Astrocyte (in vitro differentiated cells and primary cell): ENCODE results near the gene PACRG. TPM values are rescaled to one million over a fixed set of nuclear protein-coding genes. Genes with fewer than 3 reads are reported as not detected.

ENCODE experiments used
- DNase-seq: peaks from one replicate; pipeline ENCODE4 v3.0.0-alpha.2; 2010; ENCODE audit warnings: low read depth
- FAIRE-seq: peaks from 2 replicates; lab custom pipeline; 2011; peaks lifted over from hg19 to GRCh38; lab: Jason Lieb, UNC
- H2AFZ ChIP-seq: 2 replicates; pipeline ENCODE4 v1.6.0; 2012; ENCODE audit warnings: low read depth, low read length, inconsistent platforms
- H3K27ac ChIP-seq: 2 replicates; pipeline ENCODE4 v1.5.1; 2011; ENCODE audit warnings: low read depth, low read length, inconsistent platforms
- H3K27me3 ChIP-seq: 2 replicates; pipeline ENCODE4 v1.6.0; 2011; ENCODE audit warnings: low read length, inconsistent platforms; ENCODE audit not compliant: insufficient read depth
- H3K36me3 ChIP-seq: 2 replicates; pipeline ENCODE4 v1.5.1; 2011; ENCODE audit warnings: low read length, inconsistent platforms; ENCODE audit not compliant: insufficient read depth
- H3K4me1 ChIP-seq: 2 replicates; pipeline ENCODE4 v1.5.1; 2011; ENCODE audit warnings: low read length, inconsistent platforms; ENCODE audit not compliant: insufficient read depth
- H3K4me2 ChIP-seq: 2 replicates; pipeline ENCODE4 v1.6.0; 2012; ENCODE audit warnings: low read length, inconsistent platforms
- H3K4me3 ChIP-seq: 2 replicates; pipeline ENCODE4 v1.5.1; 2011; ENCODE audit warnings: low read depth, mild to moderate bottlenecking, low read length, inconsistent platforms; ENCODE audit not compliant: insufficient read depth
- H3K79me2 ChIP-seq: 2 replicates; pipeline ENCODE4 v1.6.0; 2012; ENCODE audit warnings: mild to moderate bottlenecking, low read length, inconsistent platforms; ENCODE audit not compliant: insufficient read depth
- H3K9ac ChIP-seq: 2 replicates; pipeline ENCODE4 v1.6.0; 2012; ENCODE audit warnings: mild to moderate bottlenecking, low read length, inconsistent platforms
- H3K9me3 ChIP-seq: 2 replicates; pipeline ENCODE4 v1.5.1; 2012; ENCODE audit warnings: low read depth, mild to moderate bottlenecking, low read length, inconsistent platforms; ENCODE audit not compliant: insufficient read depth
- H4K20me1 ChIP-seq: 2 replicates; pipeline ENCODE4 v1.6.0; 2012; ENCODE audit warnings: low read length, inconsistent platforms; ENCODE audit not compliant: insufficient read depth
- H3K27ac Mint-ChIP-seq: one replicate; pipeline ENCODE4 v1.8.0; 2021; ENCODE audit warnings: mild to moderate bottlenecking, mixed read lengths; ENCODE audit not compliant: unreplicated experiment
- H3K27me3 Mint-ChIP-seq: one replicate; pipeline ENCODE4 v1.8.0; 2021; ENCODE audit warnings: low read depth, mixed read lengths; ENCODE audit not compliant: unreplicated experiment
- H3K36me3 Mint-ChIP-seq: one replicate; pipeline ENCODE4 v1.8.0; 2021; ENCODE audit warnings: low read depth, mixed read lengths; ENCODE audit not compliant: unreplicated experiment
- H3K4me1 Mint-ChIP-seq: one replicate; pipeline ENCODE4 v1.8.0; 2021; ENCODE audit warnings: low read depth, mixed read lengths; ENCODE audit not compliant: unreplicated experiment
- H3K4me3 Mint-ChIP-seq: one replicate; pipeline ENCODE4 v1.8.0; 2021; ENCODE audit warnings: mild to moderate bottlenecking, moderate library complexity, mixed read lengths; ENCODE audit not compliant: unreplicated experiment
- H3K9me3 Mint-ChIP-seq: one replicate; pipeline ENCODE4 v1.8.0; 2021; ENCODE audit warnings: mild to moderate bottlenecking, mixed read lengths; ENCODE audit not compliant: unreplicated experiment
- EZH2 ChIP-seq: IDR thresholded peaks from 2 replicates; pipeline ENCODE4 v1.6.1; 2012; ENCODE audit warnings: mild to moderate bottlenecking, low read length, inconsistent platforms; ENCODE audit not compliant: insufficient read depth
- total RNA-seq: library from RNA; stranded (reverse); gene quantifications from 2 replicates; pipeline ENCODE4 v1.2.1, GENCODE V29; 2021
- TF ChIP-seq, protein P1 (sequence below): IDR thresholded peaks from 2 replicates; pipeline ENCODE4 v1.5.1; 2011; ENCODE audit warnings: low read depth, mild to moderate bottlenecking, inconsistent platforms, low read length, moderate library complexity; ENCODE audit not compliant: insufficient read depth

PACRG gene
- total RNA-seq, 1 donor from 2014 or later, result not detected

- Mint-ChIP-seq H3K4me3 (no peak overlapping the region), H3K27me3 (no peaks in the 10 kb centered on the region), H3K9me3 (peaks cover 2% of the 10 kb centered on the region), H3K36me3 (no peaks in the 10 kb centered on the region), H3K4me1 (no peaks in the 10 kb centered on the region), H3K27ac (no peak overlapping the region)
- Histone ChIP-seq H3K4me1 (no peaks in the 10 kb centered on the region), H3K36me3 (no peaks in the 10 kb centered on the region), H3K4me2 (no peak overlapping the region), H4K20me1 (no peaks in the 10 kb centered on the region), H3K9ac (no peak overlapping the region), H2AFZ (no peak overlapping the region), H3K79me2 (no peaks in the 10 kb centered on the region), H3K4me3 (no peak overlapping the region), H3K27ac (no peak overlapping the region), H3K27me3 (no peaks in the 10 kb centered on the region), H3K9me3 (no peaks in the 10 kb centered on the region)
- DNase-seq, result no peak
- no peak for TF ChIP-seq EZH2
- TF ChIP-seq, protein P1, sequence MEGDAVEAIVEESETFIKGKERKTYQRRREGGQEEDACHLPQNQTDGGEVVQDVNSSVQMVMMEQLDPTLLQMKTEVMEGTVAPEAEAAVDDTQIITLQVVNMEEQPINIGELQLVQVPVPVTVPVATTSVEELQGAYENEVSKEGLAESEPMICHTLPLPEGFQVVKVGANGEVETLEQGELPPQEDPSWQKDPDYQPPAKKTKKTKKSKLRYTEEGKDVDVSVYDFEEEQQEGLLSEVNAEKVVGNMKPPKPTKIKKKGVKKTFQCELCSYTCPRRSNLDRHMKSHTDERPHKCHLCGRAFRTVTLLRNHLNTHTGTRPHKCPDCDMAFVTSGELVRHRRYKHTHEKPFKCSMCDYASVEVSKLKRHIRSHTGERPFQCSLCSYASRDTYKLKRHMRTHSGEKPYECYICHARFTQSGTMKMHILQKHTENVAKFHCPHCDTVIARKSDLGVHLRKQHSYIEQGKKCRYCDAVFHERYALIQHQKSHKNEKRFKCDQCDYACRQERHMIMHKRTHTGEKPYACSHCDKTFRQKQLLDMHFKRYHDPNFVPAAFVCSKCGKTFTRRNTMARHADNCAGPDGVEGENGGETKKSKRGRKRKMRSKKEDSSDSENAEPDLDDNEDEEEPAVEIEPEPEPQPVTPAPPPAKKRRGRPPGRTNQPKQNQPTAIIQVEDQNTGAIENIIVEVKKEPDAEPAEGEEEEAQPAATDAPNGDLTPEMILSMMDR, result no peak
- no peak for FAIRE-seq
Observed at GRCh38 chr6:162722226-162722625, 5.5 kb upstream of the PACRG start.

DNA sequence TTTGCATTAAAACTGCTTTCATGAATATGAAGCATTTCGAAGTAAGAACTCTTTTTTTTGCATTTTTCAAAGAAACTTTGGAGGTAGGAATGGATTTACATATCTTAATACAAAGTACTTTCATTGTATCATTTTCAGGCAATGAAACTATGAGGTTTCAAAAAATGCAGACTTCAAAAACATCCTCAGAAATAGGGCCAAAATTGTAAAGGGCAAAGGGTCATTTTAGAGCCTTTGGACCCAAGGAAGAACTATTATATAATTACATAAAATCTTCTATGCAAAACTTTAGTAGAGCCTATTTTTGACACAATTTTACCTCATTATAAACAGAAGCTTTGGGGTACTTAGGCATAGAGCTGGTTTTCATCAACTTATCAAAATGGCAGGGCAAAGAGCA is 5.1 kb upstream of the PACRG start:
- no peak for TF ChIP-seq EZH2
- TF ChIP-seq, protein P1, result no peak
- no peaks in the 10 kb centered on the region for H3K79me2 ChIP-seq
- no peaks in the 10 kb centered on the region for H3K36me3 ChIP-seq
- H3K4me3 Mint-ChIP-seq, result no peak overlapping the region
- H4K20me1 ChIP-seq, result no peaks in the 10 kb centered on the region
- no peaks in the 10 kb centered on the region for H3K4me1 Mint-ChIP-seq
- peaks cover 2% of the 10 kb centered on the region for H3K9me3 Mint-ChIP-seq
- DNase-seq, result no peak
- H3K27ac Mint-ChIP-seq, result no peak overlapping the region
- H3K9ac ChIP-seq, result no peak overlapping the region
- H3K4me2 ChIP-seq, result no peak overlapping the region
- H3K4me3 ChIP-seq, result no peak overlapping the region
- no peaks in the 10 kb centered on the region for H3K27me3 ChIP-seq
- no peaks in the 10 kb centered on the region for H3K27me3 Mint-ChIP-seq
- no peak overlapping the region for H3K27ac ChIP-seq
- no peak overlapping the region for H2AFZ ChIP-seq
- no peaks in the 10 kb centered on the region for H3K36me3 Mint-ChIP-seq
- no peaks in the 10 kb centered on the region for H3K9me3 ChIP-seq
- FAIRE-seq, result no peak
- no peaks in the 10 kb centered on the region for H3K4me1 ChIP-seq

- Histone ChIP-seq H3K36me3 (no peaks in the 10 kb centered on the region), H2AFZ (peak overlapping the region; percentile 94), H3K27me3 (no peaks in the 10 kb centered on the region), H3K27ac (peak overlapping the region; percentile 72), H3K9me3 (no peaks in the 10 kb centered on the region), H3K4me1 (peaks cover 6% of the 10 kb centered on the region), H4K20me1 (no peaks in the 10 kb centered on the region), H3K79me2 (no peaks in the 10 kb centered on the region), H3K4me2 (peak overlapping the region; percentile 80), H3K9ac (peak overlapping the region; percentile 93), H3K4me3 (peak overlapping the region; percentile 71)
- DNase-seq (no peak), FAIRE-seq (no peak)
- Mint-ChIP-seq H3K27ac (no peak overlapping the region), H3K4me3 (peak overlapping the region; percentile 93), H3K9me3 (no peaks in the 10 kb centered on the region), H3K4me1 (no peaks in the 10 kb centered on the region), H3K36me3 (no peaks in the 10 kb centered on the region), H3K27me3 (no peaks in the 10 kb centered on the region)
- TF ChIP-seq EZH2, result no peak
- TF ChIP-seq, protein P1, result no peak
Observed at GRCh38 chr6:162726947-162727321, 840 bp upstream of the PACRG start.
